Cardiac fibroblast (primary cell): Measurements from ENCODE around the gene EPHB2.
A peak's percentile ranks its signal among the peaks of the same experiment; 100 is the strongest.

Experiments
- DNase-seq, 2 donors: peaks; one replicate each; pipeline versions ENCODE4 v3.0.0 to v3.0.0-alpha.2; 2010; ENCODE audit warnings: low read depth in 2 of 2
- H3K4me3 ChIP-seq, 2 donors: replicated peaks in 1 of 2; 1 replicate in 1 of 2; 2 replicates in 1 of 2; pipeline ENCODE4 v1.5.1; 2011; ENCODE audit warnings: low read depth in 2 of 2, low read length in 2 of 2, mild to moderate bottlenecking in 2 of 2, moderate library complexity in 1 of 2
- CTCF ChIP-seq: IDR thresholded peaks from one replicate; pipeline ENCODE4 v1.5.1; 2011; ENCODE audit warnings: low read depth, mild to moderate bottlenecking, low read length, inconsistent platforms

EPHB2 gene

DNA sequence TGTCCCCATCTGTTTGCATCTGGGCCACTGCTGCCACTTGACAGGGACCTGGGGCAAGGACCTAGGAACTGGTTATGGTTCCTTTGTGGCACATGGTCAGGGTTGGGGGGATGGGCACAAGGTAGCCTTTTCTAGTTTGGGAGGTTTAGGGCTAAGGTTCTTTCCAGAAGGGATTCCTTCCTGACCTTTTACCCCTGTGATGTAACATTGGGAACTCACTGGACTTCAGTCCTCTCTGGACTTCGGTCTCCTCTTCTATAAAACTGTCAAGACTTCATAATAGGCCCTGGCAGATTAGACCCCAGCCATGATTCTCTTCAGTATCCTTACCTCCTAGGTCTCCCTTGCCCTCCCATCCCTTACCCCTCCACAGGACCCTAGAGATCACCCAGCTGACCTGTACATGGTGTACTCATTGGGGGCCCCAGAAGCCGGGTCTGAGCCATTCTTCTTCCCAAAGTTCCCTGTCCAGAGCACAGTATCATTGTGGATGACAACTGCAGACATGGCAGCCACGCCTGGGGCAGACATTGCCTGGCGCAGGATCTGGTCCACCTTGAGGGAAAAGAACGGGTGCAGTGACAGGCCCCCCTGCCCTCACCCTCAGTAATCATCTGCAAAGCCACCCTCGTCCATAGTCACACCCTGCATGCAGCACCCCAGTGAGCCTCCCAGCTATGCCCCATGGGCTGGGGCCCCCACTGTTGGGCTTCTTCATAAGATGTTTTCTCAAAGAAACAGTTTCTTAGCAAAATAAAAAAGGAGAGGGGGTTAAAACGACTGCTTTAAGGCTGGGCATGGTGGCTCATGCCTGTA, 249.1 kb downstream of the EPHB2 start:
- no peak for TF ChIP-seq CTCF
- no peak for DNase-seq

GRCh38 chr1:22962558-22962957, 251.9 kb downstream of the EPHB2 start:
- no peak for TF ChIP-seq CTCF
- no peak overlapping the region for H3K4me3 ChIP-seq
- DNase-seq: no peak

More for the DNA sequence above, 249.1 kb downstream of the EPHB2 start:
- H3K4me3 ChIP-seq: no peak overlapping the region

DNA sequence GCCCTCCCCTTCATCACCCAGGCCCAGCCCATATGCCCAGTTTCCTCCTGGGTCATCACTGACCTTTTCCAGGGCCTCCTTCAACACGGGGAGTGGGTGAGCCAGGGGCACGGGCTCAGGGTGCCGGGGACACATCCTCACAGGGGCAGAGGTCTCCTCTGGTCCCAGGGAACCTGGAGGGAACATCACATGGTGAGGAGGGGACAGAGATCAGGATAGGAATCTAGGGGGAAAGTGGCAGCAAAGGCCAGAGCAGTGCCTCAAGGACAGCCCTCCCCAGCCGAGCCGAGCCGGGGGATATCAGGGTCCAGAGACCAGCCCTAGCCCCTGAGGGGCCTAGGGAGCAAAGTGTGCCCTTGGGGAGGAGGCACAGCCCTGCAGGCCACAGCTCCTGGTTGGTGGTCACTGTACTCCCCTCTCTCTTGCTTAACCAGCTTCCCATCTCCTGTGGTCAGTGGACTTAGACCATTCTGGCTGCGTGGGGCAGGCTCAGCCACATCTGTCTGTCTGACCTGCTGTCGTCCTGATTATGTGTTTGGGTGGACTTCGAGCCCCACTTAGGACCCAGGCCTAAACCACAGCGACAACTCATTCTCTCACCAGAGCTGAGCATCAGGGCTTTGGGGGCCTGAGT, 252.5 kb downstream of the EPHB2 start:
- no peak overlapping the region for H3K4me3 ChIP-seq
- DNase-seq: no peak
- no peak for TF ChIP-seq CTCF

DNA sequence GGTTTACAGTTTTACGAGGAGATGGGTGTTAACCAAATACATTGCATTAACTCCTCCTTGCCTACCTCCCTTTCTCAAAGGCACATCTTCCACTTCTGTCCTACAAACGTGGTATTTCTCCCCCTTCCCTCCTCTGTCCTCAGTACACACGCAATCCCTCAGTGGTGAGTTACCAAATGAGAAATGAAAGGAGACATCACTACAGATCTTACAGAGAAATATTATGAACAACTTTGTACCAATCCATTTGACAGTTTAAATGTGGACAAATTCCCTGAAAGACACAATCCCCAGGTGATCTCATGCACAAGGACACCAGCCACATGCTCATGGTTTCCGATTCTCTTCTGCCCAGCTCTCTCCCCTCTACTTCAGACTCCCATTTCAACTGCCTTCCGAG, 255.7 kb downstream of the EPHB2 start:
- no peak overlapping the region for H3K4me3 ChIP-seq
- TF ChIP-seq CTCF: no peak
- no peak for DNase-seq

DNA sequence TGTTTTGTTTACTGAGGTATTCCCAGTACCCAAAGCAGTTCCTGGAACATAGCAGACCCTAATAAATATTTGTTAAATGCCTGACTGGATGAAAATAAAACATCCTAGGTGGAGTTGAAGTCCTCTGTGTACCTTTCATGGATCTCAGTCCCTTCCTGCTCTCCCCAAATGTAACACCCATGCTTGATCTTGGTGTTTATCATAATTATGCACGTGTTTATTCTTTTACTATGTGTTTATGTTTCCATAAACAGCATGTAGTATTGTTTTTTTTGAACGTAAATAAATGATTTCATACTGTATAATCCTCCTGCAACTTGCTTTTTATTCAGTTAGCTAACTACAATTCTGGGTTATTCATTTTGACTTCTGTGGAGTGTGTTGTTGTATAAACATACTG, 257.2 kb downstream of the EPHB2 start:
- no peak overlapping the region for H3K4me3 ChIP-seq
- no peak for DNase-seq
- no peak for TF ChIP-seq CTCF

GRCh38 chr1:22969304-22969709, 258.7 kb downstream of the EPHB2 start:
- H3K4me3 ChIP-seq: no peak overlapping the region
- peak; percentile 73 to 87 for DNase-seq
- TF ChIP-seq CTCF: no peak
